C4-2B (cell line): ENCODE measurements around the gene KCNJ15.
"Not testable (repeated sequence)": the region's sequence is repeated elsewhere in the genome, so short reads cannot be mapped to it uniquely, and the experiment has no call there.

ENCODE experiments used
- H3K27ac ChIP-seq: fragments of 450-650 bp; 2 replicates; pipeline ENCODE4 v1.5.1; 2017
- CTCF ChIP-seq: fragments of 450-650 bp; conservative IDR thresholded peaks from 2 replicates; pipeline ENCODE4 v1.5.1; 2017; ENCODE audit warnings: mild to moderate bottlenecking
- ZFX ChIP-seq: fragments of 450-650 bp; IDR thresholded peaks from 2 replicates; pipeline ENCODE4 v1.6.1; 2017

The KCNJ15 gene

GRCh38 chr21:38244885-38245869 lies 11.6 kb upstream of the KCNJ15 start:
- TF ChIP-seq ZFX (no peak), CTCF (no peak)
- no peak overlapping the region for H3K27ac ChIP-seq

- no peak overlapping the region for H3K27ac ChIP-seq
- TF ChIP-seq CTCF (no peak), ZFX (no peak)
Measured at GRCh38 chr21:38246511-38246910, 10.3 kb upstream of the KCNJ15 start.

GRCh38 chr21:38247054-38247453 lies 9.7 kb upstream of the KCNJ15 start:
- H3K27ac ChIP-seq: not testable (repeated sequence)

- no peak overlapping the region for H3K27ac ChIP-seq
- no peak for TF ChIP-seq CTCF
Measured at GRCh38 chr21:38247738-38248510, 8.9 kb upstream of the KCNJ15 start.

- no peak for TF ChIP-seq ZFX
- no peak for TF ChIP-seq CTCF
- H3K27ac ChIP-seq: no peak overlapping the region
Measured at GRCh38 chr21:38249256-38249655, 7.5 kb upstream of the KCNJ15 start.

- TF ChIP-seq ZFX (no peak), CTCF (no peak)
- H3K27ac ChIP-seq: no peak overlapping the region
Measured at GRCh38 chr21:38249696-38250278, 7.0 kb upstream of the KCNJ15 start.

GRCh38 chr21:38250991-38251418 lies 5.8 kb upstream of the KCNJ15 start:
- TF ChIP-seq CTCF (no peak), ZFX (no peak)
- no peak overlapping the region for H3K27ac ChIP-seq
